Ureter (tissue), 1 donor: ENCODE data around the gene CLDN20. TPM values are rescaled to one million over a fixed set of nuclear protein-coding genes. Genes with fewer than 3 reads are reported as not detected.
A peak's percentile ranks its signal among the peaks of the same experiment; 100 is the strongest.
"Not testable (repeated sequence)": the region's sequence is repeated elsewhere in the genome, so short reads cannot be mapped to it uniquely, and the experiment has no call there.

Source experiments
- DNase-seq: peaks from one replicate; pipeline ENCODE4 v3.0.0-alpha.2; 2020; ENCODE audit warnings: low spot score
- total RNA-seq: library from RNA; stranded (reverse); gene quantifications from one replicate; pipeline ENCODE4 v1.2.4, GENCODE V29; 2023
- donor health status: DM: yes; HTN: yes; CAD: no.

CLDN20 gene
- total RNA-seq, 1 donor from 2014 or later: not detected

DNA sequence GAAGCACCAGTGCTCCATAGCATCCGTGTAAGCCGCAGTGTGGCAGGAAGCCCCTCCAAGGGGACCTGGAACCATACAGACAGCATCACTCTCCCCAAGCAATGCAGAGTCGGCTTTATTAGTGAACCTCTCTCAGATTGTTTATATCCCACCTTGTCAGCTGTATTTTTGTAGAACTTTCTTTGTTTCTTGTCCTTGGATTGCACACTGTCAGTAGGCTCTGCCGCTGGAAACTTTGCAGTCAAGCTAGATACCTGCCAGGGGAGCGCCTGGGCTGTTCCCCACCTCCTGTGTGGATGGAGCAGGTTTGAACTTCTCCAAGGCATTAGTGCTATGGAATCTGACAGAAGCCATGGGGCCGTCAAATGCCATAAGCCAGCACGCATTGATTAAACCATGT is 18.6 kb upstream of the CLDN20 start:
- no peak for DNase-seq

DNA sequence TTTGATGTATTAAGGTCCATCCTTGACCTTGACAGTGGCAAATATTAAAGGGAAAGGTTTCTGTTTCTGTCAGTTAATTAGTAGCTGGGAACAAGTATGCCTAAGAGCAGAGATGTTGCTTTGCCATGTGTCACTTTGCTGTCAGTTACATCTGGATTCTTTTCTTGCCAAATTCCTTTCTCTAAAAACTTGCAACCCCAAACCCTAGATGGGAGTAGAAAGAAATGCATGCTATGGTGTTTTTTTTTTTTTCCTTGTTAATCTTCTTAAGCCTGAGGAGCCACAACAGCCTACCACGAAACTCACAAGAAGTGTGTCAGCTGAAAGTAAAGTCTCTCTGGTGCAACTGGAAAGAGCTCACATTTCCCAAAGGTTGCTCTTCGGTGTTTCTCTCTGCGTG is 18.0 kb upstream of the CLDN20 start:
- DNase-seq: no peak

DNA sequence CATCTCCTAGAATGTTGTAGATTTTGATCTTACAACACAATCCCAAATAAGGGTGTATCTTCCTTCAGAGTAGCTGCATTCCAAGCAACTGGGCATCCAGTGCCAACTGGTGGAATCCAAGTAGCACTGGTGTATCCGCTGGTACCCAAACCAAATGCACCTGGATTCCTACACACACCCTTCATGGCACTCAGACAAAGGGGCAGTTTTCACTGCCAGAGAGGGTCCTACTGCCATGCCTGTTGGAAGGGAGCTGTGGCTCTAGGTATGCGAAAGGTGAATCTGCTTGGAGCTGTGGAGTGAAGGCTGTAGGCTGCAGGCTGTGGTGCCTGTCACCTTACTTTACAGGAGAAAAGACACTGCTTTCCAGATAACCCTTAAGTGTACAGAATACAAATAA is 17.0 kb upstream of the CLDN20 start:
- no peak for DNase-seq

DNA sequence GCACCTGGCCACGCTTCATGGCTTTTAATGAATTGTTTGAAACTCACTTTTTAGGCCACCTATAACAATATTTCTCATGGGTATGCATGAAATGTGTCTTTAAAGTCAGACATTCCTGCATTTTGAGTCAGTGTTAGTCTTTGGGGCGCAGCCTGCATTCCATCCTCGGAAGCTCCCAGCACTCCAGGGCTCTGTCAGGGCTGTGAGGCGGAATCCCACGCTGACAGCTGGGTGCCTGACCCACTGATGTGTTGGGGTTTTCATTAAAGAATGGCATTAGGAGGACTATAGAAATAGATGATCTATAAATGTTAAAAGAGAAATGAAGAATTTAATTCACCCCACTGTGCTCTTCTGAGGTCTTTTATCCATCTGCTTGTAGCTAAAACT is 16.2 kb upstream of the CLDN20 start:
- no peak for DNase-seq

DNA sequence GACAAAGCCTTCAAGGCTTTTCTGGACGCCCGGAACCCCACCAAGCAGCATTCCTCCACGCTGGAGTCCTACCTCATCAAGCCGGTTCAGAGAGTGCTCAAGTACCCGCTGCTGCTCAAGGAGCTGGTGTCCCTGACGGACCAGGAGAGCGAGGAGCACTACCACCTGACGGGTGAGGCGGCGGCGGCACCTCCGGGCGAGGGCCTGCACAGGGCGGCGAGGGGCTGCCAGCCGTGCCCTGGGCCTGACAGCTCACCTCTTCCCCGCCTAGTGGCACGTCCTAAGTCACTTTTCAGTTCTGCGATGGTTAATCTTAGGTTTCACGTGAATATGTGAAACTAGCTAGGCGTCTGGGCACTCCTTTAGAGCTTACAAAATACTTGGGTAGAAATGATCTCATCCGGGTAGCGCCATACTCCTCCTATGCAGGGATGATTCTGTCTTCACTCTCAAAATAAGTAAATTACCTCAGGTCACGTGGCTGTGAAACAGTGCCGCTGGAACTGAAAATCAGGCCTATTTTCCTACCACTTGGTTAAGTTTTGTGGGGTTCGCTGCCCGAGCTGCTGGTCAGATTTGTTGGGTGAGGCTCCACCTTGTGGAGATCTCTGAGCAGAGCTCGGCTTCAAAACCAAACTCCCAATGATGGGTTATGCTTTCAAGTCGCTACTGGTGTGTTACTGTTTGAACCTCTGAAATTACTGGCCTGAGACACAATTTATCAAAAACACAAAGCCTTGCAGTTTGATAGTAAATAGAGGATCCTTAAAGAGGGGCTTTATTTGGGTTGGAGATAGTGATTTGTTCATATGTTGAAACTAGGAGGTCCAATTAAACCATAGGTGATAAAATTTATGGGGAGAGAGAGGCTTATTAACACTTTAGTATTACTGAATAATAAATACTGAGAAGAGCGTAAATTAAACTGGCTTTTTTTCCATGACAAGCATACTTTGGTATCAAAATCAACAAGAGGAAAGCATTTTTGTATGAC is 15.5 kb upstream of the CLDN20 start:
- peak; percentile 64 for DNase-seq

DNA sequence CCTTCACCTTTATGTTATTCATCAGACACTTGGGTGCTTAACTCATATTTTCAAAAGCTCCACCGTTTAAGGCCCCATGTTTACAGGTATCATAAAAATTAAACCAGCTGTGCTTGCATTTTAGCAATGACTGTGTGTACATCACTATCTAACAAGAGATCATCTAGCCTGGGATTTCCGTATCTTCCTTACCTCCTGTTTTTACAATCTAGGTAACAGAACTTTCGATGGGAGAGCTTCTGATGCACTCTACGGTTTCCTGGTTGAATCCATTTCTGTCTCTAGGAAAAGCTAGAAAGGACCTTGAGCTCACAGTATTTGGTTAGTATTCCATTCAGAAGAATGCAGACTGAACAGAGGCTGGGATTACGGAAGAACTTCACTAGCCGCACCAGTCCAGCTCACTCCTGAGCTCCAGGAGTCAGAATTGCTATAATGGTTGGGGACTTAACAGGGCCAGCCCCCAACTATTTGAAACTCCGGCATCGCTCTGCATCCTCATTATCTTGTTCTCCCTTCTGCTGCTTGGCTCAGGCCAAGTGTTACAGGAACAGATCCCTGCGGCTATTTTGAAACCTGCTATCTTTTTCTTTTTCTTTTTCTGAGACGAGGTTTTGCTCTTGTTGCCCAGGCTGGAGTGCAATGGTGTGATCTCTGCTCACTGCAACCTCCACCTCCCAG is 13.0 kb upstream of the CLDN20 start:
- DNase-seq: no peak

DNA sequence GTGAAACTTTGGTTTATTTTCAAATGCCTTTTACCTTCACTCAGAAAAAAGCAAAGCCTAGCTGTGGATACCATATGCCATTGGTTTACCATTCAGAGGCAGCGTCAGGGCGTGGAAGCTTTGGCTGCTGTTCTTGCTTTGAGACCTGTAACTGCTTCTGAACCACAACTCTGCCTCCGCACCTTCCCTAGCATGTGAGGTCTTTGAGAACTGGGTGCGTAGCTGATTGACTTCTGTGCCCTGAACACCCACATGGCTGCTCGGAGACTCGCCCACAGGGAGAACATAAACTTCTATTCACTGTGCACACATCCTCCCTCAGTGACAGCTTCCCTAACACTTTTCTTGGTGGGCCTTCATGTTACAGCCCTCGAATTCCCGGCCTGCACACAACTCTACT is 11.2 kb upstream of the CLDN20 start:
- DNase-seq: no peak

DNA sequence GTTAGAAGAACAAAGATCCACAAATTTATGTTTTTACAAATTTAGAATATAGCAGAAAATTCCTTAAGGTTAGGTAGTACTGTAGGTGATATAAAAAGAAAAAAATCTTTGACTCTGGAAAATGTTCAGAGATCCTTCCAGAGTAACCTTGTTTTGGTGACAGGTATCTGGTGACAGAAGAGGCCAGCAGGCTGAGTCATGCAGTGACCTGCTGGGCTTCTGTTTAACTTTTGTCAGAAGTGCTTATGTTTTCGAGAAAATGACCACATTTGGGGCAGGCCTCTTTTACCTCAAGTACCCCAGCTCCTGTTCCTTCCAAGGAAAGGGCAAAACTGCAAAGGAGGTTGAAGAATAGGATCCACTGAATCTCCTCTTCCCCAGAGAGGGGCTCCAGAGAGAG is 10.5 kb upstream of the CLDN20 start:
- DNase-seq: no peak

DNA sequence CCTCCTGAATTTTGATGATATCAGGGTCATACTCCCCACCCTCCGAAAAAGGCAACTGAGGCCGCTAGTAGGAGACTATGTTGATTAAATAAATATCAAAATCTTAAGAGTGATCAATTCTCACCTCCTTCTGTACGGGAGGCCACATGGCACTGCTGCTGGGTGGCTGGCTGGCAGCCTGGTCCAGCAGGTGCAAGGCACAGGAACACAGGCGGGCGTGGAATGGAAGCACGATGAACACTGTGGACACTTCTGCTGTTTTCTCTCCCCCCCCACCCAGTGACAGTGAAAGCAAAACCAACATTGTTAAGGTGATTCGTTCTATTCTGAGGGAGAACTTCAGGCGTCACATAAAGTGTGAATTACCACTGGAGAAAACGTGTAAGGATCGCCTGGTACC is 9.7 kb upstream of the CLDN20 start:
- no peak for DNase-seq

DNA sequence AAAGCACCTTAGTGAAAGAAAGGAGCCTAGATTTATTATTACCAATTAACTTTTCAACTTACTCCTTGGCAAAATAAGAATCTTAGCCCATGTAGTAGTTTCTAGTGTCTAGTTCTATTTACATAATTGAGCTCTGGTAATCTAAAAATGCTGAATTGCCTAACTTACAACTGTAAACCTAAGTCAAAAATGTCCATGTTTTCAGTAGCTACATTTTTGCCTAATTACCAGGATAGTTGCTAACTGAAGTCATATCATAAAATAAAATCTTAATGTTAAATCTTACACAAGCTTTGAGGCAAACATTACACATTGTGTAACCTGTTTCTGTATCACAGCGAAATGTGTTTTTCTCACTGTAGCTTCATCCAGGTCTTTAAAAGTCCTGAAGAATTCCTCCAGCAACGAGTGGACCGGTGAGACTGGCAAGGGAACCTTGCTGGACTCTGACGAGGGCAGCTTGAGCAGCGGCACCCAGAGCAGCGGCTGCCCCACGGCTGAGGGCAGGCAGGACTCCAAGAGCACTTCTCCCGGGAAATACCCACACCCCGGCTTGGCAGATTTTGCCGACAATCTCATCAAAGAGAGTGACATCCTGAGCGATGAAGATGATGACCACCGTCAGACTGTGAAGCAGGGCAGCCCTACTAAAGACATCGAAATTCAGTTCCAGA is 7.6 kb upstream of the CLDN20 start:
- DNase-seq: no peak

DNA sequence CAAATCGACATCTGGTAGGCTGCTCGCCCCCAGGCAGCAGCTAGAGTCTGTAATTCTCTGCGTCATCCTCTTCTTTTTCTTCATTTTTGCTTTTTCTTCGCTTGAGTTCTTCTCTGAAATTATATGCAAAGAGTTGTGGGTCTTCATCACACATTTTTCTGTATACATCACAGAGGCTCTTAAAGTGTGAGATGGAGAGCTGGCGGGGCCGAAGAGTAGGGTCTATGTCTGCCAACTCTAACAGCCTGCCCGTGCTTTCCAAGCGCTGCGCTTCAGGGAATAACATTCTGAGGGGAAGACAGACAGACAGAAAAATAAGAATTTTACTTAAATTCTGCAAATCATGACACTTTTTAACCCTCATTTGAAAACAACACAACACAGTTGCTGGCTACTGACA is 6.0 kb upstream of the CLDN20 start:
- no peak for DNase-seq

DNA sequence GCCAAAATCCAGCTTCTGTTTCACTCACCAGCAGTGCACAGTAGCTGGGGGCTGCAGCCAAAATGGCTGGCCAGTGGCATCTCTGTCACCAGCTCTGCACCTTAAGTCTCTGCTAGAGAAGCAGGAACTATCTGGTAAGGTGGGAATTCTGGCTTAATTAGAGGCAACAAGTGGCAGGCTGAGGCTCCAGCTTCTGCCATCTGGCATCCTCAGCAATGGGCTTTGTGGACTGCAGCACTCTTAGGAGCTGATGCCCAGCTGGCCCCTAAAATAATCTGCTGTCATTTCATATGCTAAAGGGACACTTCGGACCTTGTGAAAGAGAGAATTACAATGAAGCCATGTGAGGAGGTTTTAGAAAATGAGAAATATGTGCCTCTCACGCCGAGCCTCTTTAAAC is 4.6 kb upstream of the CLDN20 start:
- DNase-seq: no peak

DNA sequence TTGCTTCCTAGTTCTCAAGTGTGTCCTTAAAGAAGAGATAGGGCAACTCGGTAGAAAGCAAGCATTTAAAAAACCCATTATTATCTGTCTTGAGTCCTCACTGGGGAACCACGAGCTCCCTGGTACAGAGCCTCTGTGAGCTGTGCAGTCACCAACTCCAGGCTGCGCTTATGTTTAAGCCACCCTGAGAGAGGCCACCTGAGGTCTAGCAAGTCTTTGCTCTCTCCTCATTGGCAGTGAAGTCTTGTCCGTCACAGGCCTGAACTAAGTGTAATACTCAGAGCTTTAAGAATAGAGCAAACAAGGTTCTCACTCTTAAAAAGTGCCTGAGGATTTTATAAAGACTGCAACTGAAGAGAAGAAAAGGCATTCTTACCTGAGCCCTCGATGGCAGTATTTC is 3.9 kb upstream of the CLDN20 start:
- DNase-seq: no peak

DNA sequence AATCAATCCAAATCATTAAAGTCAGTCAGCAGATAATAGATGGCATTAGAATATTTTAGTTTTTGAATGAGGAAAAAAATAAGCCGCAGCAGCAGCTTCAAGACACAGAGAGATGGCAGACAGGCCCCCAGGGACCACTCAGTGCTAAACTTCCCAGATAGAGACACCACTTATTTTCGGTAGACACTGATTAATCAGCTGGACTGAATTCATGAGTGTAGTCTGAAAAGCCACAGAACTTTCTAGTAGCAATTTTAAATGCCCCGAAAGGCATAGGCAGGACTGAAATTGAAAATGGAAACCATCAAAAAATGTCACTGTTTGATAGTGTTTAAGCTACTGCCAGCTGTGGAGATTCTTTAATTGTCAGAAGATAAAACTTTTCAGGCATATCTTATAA is 3.1 kb upstream of the CLDN20 start:
- no peak for DNase-seq

DNA sequence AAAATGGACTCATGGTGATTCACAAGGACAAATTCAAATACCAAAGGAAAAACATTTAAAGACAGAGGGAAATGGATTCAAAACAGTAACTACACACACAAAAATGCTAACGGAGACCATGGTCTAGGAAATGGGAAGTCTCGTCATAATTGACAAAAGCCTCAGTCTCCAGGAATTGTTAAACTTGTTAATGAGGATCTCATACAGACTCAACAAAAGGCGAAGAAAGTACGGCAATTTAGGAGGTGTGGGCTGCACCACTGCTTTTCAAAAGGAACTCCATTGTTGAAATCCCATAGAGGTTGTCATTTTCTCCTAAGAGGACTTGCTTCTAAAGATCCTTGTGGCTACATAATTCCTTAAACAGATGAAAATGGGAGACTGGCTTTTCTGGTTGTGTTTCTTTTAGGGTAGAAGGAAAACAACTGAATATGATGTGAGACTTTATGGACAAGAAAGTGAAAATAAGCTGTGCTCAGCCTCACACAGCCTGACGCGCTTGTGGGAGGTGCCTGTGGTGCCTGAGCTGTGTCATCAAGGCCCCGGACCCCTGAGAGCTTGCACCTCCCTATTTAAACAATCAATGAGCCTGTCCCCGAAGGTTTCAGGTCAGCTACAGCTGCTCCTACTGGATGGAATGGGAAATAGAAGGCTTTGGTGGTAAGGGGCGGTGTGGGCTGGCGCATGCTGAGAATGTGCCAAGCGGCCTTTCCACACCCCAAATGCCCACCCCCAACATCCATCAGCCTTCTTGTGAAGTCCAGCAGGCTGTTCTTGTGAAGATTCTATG is 2.5 kb upstream of the CLDN20 start:
- DNase-seq: no peak

DNA sequence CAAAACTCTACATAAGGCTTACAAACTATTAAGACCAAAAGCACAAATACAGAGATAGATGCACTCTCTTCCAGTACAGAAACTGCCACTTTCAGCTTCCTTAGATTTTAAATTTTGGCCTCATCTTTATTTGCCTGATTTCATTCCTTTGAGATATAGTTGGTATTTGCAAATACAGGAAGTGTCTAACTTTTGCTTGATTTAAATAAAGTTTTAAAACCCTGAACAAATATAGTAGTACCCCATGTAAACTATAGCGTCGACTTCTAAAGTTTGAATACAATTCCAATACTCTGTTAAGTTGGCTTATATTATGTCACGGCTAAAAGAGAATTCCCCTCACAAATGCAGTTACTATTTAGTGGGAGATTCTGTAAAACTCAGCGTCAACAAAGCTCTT is 1.2 kb upstream of the CLDN20 start:
- no peak for DNase-seq

DNA sequence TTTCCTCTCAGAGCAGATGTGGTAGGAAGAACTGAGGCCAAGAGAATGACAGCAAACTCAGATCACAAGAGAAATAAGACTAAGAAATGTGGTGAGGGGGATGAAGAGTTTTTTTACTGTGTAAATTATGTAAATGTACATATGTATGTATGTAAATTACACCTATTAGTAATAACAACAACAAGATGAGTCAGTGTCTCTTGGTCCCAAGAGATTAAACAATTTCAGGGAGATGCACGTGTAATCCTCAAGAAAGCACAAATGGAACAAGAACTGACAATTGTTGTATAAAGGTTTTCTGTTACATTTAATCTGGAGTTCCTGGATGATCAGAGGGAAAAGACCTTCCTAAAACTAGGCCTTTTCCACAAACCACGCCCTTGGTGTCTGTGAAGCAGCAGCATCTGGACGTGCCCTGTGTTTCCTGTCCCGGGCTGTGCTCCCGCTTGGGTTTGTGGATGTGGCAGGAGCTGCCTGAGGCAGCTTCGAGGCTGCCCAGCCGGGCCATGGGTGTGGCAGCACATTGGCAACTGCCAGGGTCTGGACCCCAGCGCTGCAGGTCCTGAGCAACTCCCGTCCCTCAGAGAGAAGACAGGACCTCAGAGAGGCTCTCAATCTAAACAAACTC is 994 bp downstream of the CLDN20 start:
- no peak for DNase-seq

DNA sequence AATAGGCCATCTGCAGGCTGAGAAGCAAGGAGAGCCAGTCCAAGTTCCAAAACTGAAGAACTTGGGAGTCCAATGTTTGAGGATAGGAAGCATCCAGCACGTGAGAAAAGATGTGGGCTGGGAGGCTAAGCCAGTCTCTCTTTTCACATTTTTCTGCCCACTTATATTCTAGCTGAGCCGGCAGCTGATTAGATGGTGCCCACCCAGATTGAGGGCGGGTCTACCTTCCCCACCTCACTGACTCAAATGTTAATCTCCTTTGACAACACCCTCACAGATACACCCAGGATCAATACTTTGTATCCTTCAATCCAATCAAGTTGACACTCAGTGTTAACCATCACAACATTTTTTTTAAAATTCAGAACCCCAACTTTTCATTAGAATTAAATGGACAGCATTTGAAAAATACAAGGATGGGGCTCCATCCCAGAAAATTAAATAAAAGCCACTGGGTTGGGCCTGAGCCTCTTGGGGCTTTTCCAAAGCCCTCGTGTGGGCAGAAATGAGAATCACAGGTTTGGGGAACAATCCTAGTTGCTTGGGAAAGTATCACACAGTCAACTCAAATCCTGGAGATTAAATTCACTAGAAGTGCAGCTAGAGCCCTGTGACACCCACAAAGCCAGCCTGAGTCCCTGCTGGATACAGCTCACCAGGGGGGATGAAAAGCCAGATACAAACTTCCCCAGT is 2.2 kb downstream of the CLDN20 start:
- no peak for DNase-seq

DNA sequence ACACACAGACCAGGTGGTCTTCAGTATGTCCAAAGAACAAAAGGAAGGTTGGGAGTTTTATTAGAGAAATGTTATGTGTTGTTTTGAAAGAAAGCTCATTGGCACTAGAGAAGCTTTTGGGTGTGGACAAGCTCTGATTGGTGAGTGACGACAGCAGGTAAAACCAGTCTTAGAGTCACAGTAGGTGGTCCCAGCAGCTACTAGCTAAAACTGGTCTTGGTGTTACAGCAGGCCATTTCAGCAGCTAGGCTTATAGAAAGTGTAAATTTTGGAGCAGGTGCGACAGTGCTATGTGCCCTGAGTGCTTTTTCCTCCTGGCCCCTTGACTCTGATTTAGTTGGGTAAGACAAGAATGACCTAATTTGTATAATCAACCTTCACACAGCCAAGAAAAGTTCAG is 3.6 kb downstream of the CLDN20 start:
- no peak for DNase-seq

DNA sequence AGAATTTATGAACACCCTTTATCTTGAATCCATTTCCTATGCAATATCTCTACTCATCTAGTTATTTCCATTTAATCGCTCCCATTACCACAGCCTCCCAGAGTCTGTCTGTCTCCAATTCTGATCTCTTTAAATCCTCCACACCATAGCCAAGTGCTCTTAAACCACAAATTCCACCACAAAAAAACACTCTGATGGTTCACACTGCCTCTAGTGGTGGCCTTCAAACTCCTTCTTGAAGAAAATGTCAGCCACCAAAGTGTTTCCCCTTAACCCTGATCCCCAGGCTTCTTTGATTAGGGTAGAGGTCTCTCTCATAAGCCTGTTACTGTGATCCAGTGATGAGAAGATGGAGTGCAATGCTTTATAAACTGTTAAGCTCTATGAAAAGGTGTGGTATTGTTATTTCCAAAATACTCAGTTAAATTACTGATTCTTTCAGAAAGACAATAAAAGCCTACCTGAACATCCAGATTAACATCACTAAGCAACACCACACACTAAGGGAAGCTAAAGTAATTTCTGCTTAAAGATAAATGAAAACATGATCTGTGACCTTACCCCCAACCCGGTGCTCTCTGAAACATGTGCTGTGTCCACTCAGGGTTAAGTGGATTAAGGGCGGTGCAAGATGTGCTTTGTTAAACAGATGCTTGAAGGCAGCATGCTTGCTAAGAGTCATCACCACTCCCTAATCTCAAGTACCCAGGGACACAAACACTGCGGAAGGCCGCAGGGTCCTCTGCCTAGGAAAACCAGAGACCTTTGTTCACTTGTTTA is 4.5 kb downstream of the CLDN20 start:
- DNase-seq: not testable (repeated sequence)
